ENCODE data around the gene FZR1. TPM values are rescaled to one million over a fixed set of nuclear protein-coding genes. Genes with fewer than 3 reads are reported as not detected.

Gene FZR1
- total RNA-seq, 1 donor, result 36.6 TPM

GRCh38 chr19:3556978-3557460, 50.9 kb downstream of the FZR1 start:
- Histone ChIP-seq H3K4me3 (ENCODE audit: insufficient read depth, low read length) (peak overlapping the region; percentile 95), H3K4me1 (ENCODE audit: insufficient read depth, low read length) (peaks cover 12% of the 10 kb centered on the region), H3K27me3 (ENCODE audit: insufficient read depth, low read length) (no peaks in the 10 kb centered on the region), H3K4me2 (ENCODE audit: insufficient read depth, low read length) (peak overlapping the region; percentile 95), H3K79me2 (ENCODE audit: insufficient read depth, low read length) (peaks cover 42% of the 10 kb centered on the region), H4K20me1 (ENCODE audit: insufficient read depth, low read length) (peaks cover 19% of the 10 kb centered on the region), H3K36me3 (ENCODE audit: insufficient read depth, low read length) (no peaks in the 10 kb centered on the region), H2AFZ (ENCODE audit: low read length) (peak overlapping the region; percentile 62), H3K9me3 (ENCODE audit: low read depth, low read length) (no peaks in the 10 kb centered on the region), H3K27ac (ENCODE audit: low read depth, low read length) (peak overlapping the region; percentile 57)
- peak; percentile 98 for DNase-seq (ENCODE audit: insufficient read length, low spot score, missing footprints)
- no peak for TF ChIP-seq CTCF (IDR thresholded peaks at IDR 0.05; ENCODE audit: extremely low read depth, low read depth, low read length)

- H4K20me1 ChIP-seq (ENCODE audit: insufficient read depth, low read length), result peaks cover 19% of the 10 kb centered on the region
These were observed 51.5 kb downstream of the FZR1 start, which contains the start of gene MFSD12 for GRCh38 chr19:3557461-3558248. MFSD12 (minus strand) TSS chr19:3557586; CDS start chr19:3557403, 183 bp downstream.

GRCh38 chr19:3563709-3564524, 57.8 kb downstream of the FZR1 start:
- H3K9me3 ChIP-seq (ENCODE audit: low read depth, low read length), result no peaks in the 10 kb centered on the region
- no peaks in the 10 kb centered on the region for H3K79me2 ChIP-seq (ENCODE audit: insufficient read depth, low read length)
- H3K4me1 ChIP-seq (ENCODE audit: insufficient read depth, low read length), result no peaks in the 10 kb centered on the region
- no peaks in the 10 kb centered on the region for H3K36me3 ChIP-seq (ENCODE audit: insufficient read depth, low read length)
- DNase-seq (ENCODE audit: insufficient read length, low spot score, missing footprints), result peak; percentile 11
- H3K4me3 ChIP-seq (ENCODE audit: insufficient read depth, low read length), result no peak overlapping the region
- H3K27ac ChIP-seq (ENCODE audit: low read depth, low read length), result no peak overlapping the region
- H4K20me1 ChIP-seq (ENCODE audit: insufficient read depth, low read length), result no peaks in the 10 kb centered on the region
- TF ChIP-seq CTCF (IDR thresholded peaks at IDR 0.05; ENCODE audit: extremely low read depth, low read depth, low read length), result no peak
- H2AFZ ChIP-seq (ENCODE audit: low read length), result no peak overlapping the region
- no peak overlapping the region for H3K4me2 ChIP-seq (ENCODE audit: insufficient read depth, low read length)
- no peaks in the 10 kb centered on the region for H3K27me3 ChIP-seq (ENCODE audit: insufficient read depth, low read length)

More at GRCh38 chr19:3557461-3558248, 51.5 kb downstream of the FZR1 start, which contains the start of gene MFSD12:
- Histone ChIP-seq H3K27ac (ENCODE audit: low read depth, low read length) (peak within 1 kb of the TSS; percentile 85), H3K4me2 (ENCODE audit: insufficient read depth, low read length) (peak within 1 kb of the TSS; percentile 95), H3K4me3 (ENCODE audit: insufficient read depth, low read length) (peak within 1 kb of the TSS; percentile 95), H3K27me3 (ENCODE audit: insufficient read depth, low read length) (no peaks in the 10 kb centered on the region), H2AFZ (ENCODE audit: low read length) (peak within 1 kb of the TSS; percentile 92), H3K79me2 (ENCODE audit: insufficient read depth, low read length) (peaks cover 39% of the 10 kb centered on the region), H3K9me3 (ENCODE audit: low read depth, low read length) (no peaks in the 10 kb centered on the region), H3K4me1 (ENCODE audit: insufficient read depth, low read length) (peaks cover 10% of the 10 kb centered on the region), H3K36me3 (ENCODE audit: insufficient read depth, low read length) (no peaks in the 10 kb centered on the region)
- DNase-seq (ENCODE audit: insufficient read length, low spot score, missing footprints), result peak; percentile 100
- no peak for TF ChIP-seq CTCF (IDR thresholded peaks at IDR 0.05; ENCODE audit: extremely low read depth, low read depth, low read length)
